Sigmoid colon (tissue), 4 donors: ENCODE measurements around the gene SOCS7.

Source experiments
- CTCF ChIP-seq, 4 experiments: fragments of 450-650 bp in 3 of 4; fragments of 200-600 bp in 1 of 4; IDR thresholded peaks; one replicate each; pipeline ENCODE4 v1.5.1; 2016 to 2019; ENCODE audit warnings: antibody characterized with exemption in 4 of 4, mild to moderate bottlenecking in 3 of 4, moderate library complexity in 2 of 4
- POLR2A ChIP-seq, 2 donors: fragments of 450-650 bp; IDR thresholded peaks; one replicate each; pipeline ENCODE4 v1.6.1; 2016; ENCODE audit warnings: antibody characterized with exemption in 2 of 2, mild to moderate bottlenecking in 2 of 2, moderate library complexity in 2 of 2
- POLR2AphosphoS5 ChIP-seq, 4 donors: sonication (generic); formaldehyde crosslinking; IDR thresholded peaks; one replicate each; pipeline ENCODE4 v1.6.1; 2017; ENCODE audit warnings: antibody characterized with exemption in 4 of 4

- TF ChIP-seq CTCF (IDR thresholded peaks at IDR 0.05) (no peak), POLR2A (IDR thresholded peaks at IDR 0.05) (no peak), POLR2AphosphoS5 (IDR thresholded peaks at IDR 0.05) (peak in 1 of 4 donors; percentile 24)
Observed at GRCh38 chr17:38451030-38451839, 99.6 kb downstream of the SOCS7 start.
